ENCODE results near the gene ABLIM2. TPM values are rescaled to one million over a fixed set of nuclear protein-coding genes. Genes with fewer than 3 reads are reported as not detected.
A peak's percentile ranks its signal among the peaks of the same experiment; 100 is the strongest.

ABLIM2 gene
- total and polyA plus RNA-seq, 2 of the 8 experiments (the other 6 are each of a cell fraction or from before 2014, with no cell fraction given) = 2.8 to 3.0 TPM

DNA sequence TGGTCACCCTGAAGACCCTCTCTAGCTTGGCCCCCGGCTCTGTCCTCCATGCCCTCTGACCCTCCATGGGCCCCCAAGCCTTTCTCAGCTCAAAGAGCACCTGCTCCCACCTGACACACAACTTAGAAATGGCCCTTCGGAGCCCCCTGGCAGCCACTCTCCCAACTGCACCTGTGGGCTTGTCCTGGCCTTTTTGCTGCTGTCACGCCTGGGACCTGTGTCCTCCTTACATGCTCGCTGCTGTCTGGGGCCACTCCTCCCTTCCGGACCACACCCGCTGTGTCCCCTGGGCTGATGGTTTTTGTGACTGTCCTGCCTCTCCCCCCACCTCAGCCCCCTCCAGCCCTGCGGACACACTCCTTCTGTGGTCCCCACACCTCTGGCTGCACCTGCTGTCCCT, 112.7 kb downstream of the ABLIM2 start:
- Histone ChIP-seq H4K20me1 (replicated peaks in 1 of 2; ENCODE audit: control insufficient read depth in 1 of 2, insufficient read depth in 2 of 2, low read length in 2 of 2) (no peaks in the 10 kb centered on the region), H3K23me2 (ENCODE audit: low read depth, low read length) (no peaks in the 10 kb centered on the region), H3K56ac (replicated peaks; ENCODE audit: insufficient read length, low read depth, low read length) (no peak overlapping the region), H4K5ac (ENCODE audit: insufficient read length, low read depth, low read length) (no peak overlapping the region), H3K4ac (replicated peaks; ENCODE audit: insufficient read length, low read depth, low read length) (no peak overlapping the region), H2BK120ac (replicated peaks; ENCODE audit: low read depth, low read length) (no peak overlapping the region), H3K4me1 (replicated peaks in 1 of 4; ENCODE audit: control insufficient read depth in 3 of 4, insufficient read depth in 4 of 4, low read length in 3 of 4) (peaks cover 6 to 31% (median 24%) of the 10 kb centered on the region in 4 experiments), H3K27me3 (replicated peaks in 1 of 4; ENCODE audit: control insufficient read depth in 3 of 4, extremely low read depth in 1 of 4, insufficient read depth in 3 of 4, low read length in 3 of 4) (no peaks in the 10 kb centered on the region), H3K27ac (ENCODE audit: low read depth, low read length) (no peak overlapping the region; the same call in 1 of the 2 replicates), H3K4me2 (ENCODE audit: insufficient read depth in 1 of 2, low read depth in 2 of 2, low read length in 2 of 2) (no peak overlapping the region), H3K79me1 (ENCODE audit: low read depth, low read length) (no peaks in the 10 kb centered on the region), H2AK5ac (ENCODE audit: low read depth, low read length) (peak overlapping the region; percentile 47; the same call in 1 of the 2 replicates), H2BK20ac (ENCODE audit: low read length) (no peak overlapping the region), H2AFZ (ENCODE audit: low read length) (no peak overlapping the region), H3K18ac (ENCODE audit: extremely low read depth, low read length) (no peak overlapping the region), H3K9me3 (ENCODE audit: insufficient read depth in 2 of 2, low read depth in 1 of 2, low read length in 1 of 2) (no peaks in the 10 kb centered on the region), H2BK15ac (ENCODE audit: low read length) (peak overlapping the region; percentile 61; the same call in 1 of the 2 replicates), H3K9ac (replicated peaks in 1 of 4; ENCODE audit: extremely low read depth in 1 of 4, low read depth in 3 of 4, low read length in 3 of 4) (no peak overlapping the region), H4K8ac (ENCODE audit: extremely low read depth, insufficient read depth, low read length) (no peak overlapping the region), H3K4me3 (ENCODE audit: extremely low read depth in 1 of 4, insufficient read depth in 2 of 4, low read depth in 3 of 4, low read length in 4 of 4) (no peak overlapping the region), H3K23ac (ENCODE audit: insufficient read length) (no peak overlapping the region), H3K79me2 (ENCODE audit: control insufficient read depth in 1 of 2, insufficient read depth in 2 of 2, low read length in 2 of 2) (no peaks in the 10 kb centered on the region), H2BK12ac (ENCODE audit: low read depth, low read length) (no peak overlapping the region), H2BK5ac (ENCODE audit: low read depth, low read length) (no peak overlapping the region), H3K36me3 (ENCODE audit: control insufficient read depth in 2 of 4, insufficient read depth in 4 of 4, low read length in 3 of 4) (no peaks in the 10 kb centered on the region), H3K14ac (ENCODE audit: insufficient read length) (no peak overlapping the region), H4K91ac (replicated peaks; ENCODE audit: insufficient read length, low read length) (peak overlapping the region; percentile 52)
- no peak for FAIRE-seq
- no peak for DNase-seq (ENCODE audit: low read depth in 1 of 2, low spot score in 2 of 2)
- TF ChIP-seq RAD21 (IDR thresholded peaks at IDR 0.05 in 1 of 2, conservative IDR thresholded peaks at IDR 0.05 in 1 of 2; ENCODE audit: low read depth in 2 of 2, low read length in 2 of 2) (peak; percentile 31 to 44; a peak in 3 of 4 replicates), ASH2L (IDR thresholded peaks at IDR 0.05; ENCODE audit: low read length) (no peak)
- TF ChIP-seq, protein P1, sequence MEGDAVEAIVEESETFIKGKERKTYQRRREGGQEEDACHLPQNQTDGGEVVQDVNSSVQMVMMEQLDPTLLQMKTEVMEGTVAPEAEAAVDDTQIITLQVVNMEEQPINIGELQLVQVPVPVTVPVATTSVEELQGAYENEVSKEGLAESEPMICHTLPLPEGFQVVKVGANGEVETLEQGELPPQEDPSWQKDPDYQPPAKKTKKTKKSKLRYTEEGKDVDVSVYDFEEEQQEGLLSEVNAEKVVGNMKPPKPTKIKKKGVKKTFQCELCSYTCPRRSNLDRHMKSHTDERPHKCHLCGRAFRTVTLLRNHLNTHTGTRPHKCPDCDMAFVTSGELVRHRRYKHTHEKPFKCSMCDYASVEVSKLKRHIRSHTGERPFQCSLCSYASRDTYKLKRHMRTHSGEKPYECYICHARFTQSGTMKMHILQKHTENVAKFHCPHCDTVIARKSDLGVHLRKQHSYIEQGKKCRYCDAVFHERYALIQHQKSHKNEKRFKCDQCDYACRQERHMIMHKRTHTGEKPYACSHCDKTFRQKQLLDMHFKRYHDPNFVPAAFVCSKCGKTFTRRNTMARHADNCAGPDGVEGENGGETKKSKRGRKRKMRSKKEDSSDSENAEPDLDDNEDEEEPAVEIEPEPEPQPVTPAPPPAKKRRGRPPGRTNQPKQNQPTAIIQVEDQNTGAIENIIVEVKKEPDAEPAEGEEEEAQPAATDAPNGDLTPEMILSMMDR (IDR thresholded peaks at IDR 0.05; ENCODE audit: control extremely low read depth in 1 of 3, insufficient read depth in 1 of 3, low read depth in 1 of 3, low read length in 3 of 3) = peak in 2 of 3 experiments; percentile 12 to 26; a peak in 1 of 4 replicates
- WGBS, 2 experiments (ENCODE audit: extremely low coverage in 1 of 2, insufficient coverage in 1 of 2, insufficient read length in 1 of 2, insufficient replicate concordance in 2 of 2, low coverage in 1 of 2, low lambda C conversion rate in 2 of 2, missing lambda C conversion rate in 1 of 2) = 95% methylated on average over 7 of the region's 7 CpGs; no CpG with 5 or more reads in 1 of the 2 experiments
- ChIA-PET POLR2A (ENCODE audit: partially characterized antibody) (no interaction called here), CTCF (ENCODE audit: partially characterized antibody) (interaction anchor here (0.7 to 2.1 kb wide), 12 partner anchors 10 to 365 kb away, joined by 3 to 8 read pairs (median 3); no protein-coding TSS in a partner anchor)

Data from H1 (cell line).